ENCODE results near the gene KDM4B.

The KDM4B gene

DNA sequence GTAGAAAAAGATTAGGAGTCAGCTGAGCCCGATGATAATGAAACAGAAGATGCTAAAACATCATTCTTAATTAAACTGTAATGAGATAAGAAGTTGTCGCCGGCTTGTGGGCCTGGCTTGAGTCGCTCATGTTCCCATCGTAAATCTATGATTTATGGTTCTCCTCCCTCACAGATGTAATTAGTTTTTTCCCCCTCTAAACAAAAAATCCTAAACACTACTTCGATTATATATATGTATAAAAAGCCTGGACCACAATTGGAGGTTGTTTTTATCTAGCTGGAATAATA, 220.3 kb downstream of the KDM4B start:
- TF ChIP-seq, protein P1, sequence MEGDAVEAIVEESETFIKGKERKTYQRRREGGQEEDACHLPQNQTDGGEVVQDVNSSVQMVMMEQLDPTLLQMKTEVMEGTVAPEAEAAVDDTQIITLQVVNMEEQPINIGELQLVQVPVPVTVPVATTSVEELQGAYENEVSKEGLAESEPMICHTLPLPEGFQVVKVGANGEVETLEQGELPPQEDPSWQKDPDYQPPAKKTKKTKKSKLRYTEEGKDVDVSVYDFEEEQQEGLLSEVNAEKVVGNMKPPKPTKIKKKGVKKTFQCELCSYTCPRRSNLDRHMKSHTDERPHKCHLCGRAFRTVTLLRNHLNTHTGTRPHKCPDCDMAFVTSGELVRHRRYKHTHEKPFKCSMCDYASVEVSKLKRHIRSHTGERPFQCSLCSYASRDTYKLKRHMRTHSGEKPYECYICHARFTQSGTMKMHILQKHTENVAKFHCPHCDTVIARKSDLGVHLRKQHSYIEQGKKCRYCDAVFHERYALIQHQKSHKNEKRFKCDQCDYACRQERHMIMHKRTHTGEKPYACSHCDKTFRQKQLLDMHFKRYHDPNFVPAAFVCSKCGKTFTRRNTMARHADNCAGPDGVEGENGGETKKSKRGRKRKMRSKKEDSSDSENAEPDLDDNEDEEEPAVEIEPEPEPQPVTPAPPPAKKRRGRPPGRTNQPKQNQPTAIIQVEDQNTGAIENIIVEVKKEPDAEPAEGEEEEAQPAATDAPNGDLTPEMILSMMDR (IDR thresholded peaks at IDR 0.05), result no peak

DNA sequence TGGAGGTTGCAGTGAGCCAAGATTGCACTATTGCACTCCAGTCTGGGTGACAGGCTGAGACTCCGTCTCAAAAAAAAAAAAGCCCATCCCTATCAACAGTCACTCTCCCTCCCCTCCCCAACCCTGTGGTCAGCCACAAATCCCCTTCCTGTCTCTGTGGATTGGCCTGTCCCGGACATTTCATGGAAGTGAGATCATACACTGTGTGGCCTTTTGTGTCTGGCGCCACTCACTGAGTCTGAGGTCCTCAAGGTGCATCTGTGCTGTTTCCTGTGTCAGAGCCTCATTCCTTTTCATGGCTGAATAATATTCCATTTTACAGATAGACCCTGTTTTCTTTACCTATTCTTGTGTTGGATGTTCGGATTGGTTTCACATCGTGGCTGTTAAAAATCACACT, 222.2 kb downstream of the KDM4B start:
- TF ChIP-seq, protein P1 (IDR thresholded peaks at IDR 0.05), result no peak

DNA sequence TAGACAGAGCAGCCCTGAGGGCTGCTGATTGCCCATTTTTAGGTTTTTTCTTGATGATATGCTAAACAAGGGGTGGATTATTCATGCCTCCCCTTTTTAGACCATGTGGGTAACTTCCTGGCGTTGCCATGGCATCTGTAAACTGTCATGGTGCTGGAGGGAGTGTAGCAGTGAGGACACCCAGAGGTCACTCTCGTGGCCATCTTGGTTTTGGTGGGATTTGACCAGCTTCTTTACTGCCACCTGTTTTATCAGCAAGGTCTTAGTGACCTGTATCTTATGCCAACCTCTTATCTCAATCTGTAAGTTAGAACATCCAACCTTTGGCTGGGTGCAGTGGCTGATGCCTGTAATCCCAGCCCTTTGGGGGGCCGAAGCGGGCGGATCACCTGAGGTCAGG, 223.7 kb downstream of the KDM4B start:
- TF ChIP-seq, protein P1 (IDR thresholded peaks at IDR 0.05), result no peak

DNA sequence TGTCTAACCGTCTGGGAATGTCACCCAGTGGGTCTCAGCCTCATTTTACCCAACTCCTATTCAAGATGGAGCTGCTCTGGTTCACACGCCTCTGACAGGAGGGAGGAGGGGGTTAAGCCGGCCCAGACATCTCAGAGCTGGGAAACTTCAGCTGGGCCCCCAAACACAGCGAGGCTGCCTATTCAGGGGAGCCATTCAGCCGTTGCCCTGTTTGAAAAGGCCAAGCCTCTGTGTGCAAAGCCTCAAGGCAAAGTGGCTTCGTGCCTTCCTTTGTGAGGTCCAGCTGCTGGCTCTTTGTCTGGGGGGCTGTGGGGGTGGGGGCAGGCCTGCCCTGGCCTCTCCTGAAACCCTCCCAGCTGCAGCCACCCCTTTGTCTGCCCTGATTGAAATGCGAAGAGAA, 224.3 kb downstream of the KDM4B start:
- TF ChIP-seq, protein P1 (IDR thresholded peaks at IDR 0.05), result no peak

DNA sequence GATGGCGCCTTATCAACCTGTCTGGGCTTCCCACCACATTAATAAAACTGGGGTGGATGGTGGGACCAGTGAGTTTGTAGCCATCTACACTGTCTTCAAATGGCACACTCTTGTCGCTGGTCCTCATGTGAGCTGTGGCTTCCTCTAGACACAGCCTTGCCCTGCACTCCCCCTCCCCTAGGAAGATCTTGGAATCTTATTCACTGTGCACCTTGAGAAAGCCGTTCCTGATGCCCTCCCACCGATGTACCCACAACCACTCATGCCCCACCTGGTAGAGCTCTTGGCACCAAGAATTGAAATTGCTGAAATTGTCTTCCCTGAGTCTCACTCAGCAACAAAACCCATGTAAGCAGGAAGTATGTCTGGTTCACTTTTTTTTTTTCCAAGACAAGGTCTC, 225.7 kb downstream of the KDM4B start:
- TF ChIP-seq, protein P1 (IDR thresholded peaks at IDR 0.05), result no peak

DNA sequence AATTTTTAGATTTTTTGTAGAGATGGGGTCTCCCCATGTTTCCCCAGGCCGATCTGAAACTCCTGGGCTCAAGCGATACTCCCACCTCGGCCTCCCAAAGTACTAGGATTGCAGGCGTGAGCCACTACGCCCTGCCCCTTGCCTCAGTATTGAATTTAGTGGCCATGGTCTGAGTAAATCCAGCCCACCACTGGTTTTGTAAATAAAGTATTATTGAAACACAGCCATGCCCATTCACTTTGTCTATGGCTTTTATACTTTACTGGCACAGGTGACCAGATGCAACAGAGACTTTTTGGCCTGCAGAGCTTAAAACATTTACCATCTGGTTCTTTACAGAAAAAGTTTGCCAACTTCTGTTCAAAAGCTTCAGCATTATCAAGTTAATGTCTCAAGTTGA, 227.9 kb downstream of the KDM4B start:
- TF ChIP-seq, protein P1 (IDR thresholded peaks at IDR 0.05), result no peak

DNA sequence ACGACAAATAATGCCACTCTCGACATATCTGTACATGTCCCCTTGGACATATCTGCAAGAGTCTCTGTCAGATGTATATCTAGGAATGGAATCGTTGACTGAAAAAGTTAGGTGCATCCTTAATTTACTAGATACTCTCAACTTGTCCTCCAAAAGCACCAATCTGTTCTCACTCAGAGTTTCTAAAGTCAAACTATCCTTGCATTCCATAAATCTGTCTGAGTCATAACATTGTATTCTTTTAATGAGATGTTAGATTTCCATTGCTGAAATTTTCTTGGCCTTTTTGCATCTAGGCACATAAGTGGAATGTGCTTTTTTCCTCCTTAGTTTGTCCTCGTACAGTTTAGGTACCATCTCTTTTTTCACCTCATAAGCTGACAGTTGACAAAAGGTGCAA, 231.9 kb downstream of the KDM4B start:
- TF ChIP-seq, protein P1 (IDR thresholded peaks at IDR 0.05), result no peak

DNA sequence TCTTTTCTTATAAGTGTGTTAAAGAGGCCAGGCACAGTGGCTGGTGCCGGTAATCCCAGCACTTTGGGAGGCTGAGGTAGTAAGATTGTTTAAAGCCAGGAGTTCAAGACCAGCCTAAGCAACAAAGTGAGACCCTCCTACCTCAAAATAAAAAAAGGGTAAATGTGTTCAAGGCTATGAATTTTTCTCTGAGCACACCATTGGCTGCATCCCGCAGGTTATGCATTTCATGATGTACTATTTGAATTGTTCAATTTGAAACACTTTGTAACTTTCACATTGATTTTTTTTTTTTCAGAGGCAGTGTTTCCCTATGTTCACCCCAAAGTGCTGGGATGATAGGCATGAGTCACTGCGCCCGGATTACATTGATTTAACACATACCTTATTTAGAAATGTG, 233.6 kb downstream of the KDM4B start:
- TF ChIP-seq, protein P1 (IDR thresholded peaks at IDR 0.05), result no peak
